HPDE6-E6E7 (cell line): Measurements from ENCODE around the gene RUSF1.

Experiments used
- DNase-seq: peaks from one replicate; pipeline ENCODE4 v3.0.0; 2011; ENCODE audit warnings: missing footprints; ENCODE audit errors: extremely low spot score

RUSF1 gene

GRCh38 chr16:31471241-31471874 is 36.8 kb downstream of the RUSF1 start:
- no peak for DNase-seq

- DNase-seq: no peak
Measured at GRCh38 chr16:31470615-31471014, 37.6 kb downstream of the RUSF1 start.

- no peak for DNase-seq
Measured at GRCh38 chr16:31467858-31468257, 40.3 kb downstream of the RUSF1 start.

GRCh38 chr16:31467151-31467773 is 40.9 kb downstream of the RUSF1 start:
- no peak for DNase-seq

- DNase-seq: no peak
Measured at GRCh38 chr16:31466381-31466841, 41.8 kb downstream of the RUSF1 start.

- no peak for DNase-seq
Measured at GRCh38 chr16:31465788-31466370, 42.3 kb downstream of the RUSF1 start.

- DNase-seq: no peak
Measured at GRCh38 chr16:31464781-31465260, 43.4 kb downstream of the RUSF1 start.

- no peak for DNase-seq
Measured at GRCh38 chr16:31464348-31464769, 43.8 kb downstream of the RUSF1 start.

GRCh38 chr16:31461921-31462804 is 46.0 kb downstream of the RUSF1 start:
- no peak for DNase-seq

GRCh38 chr16:31461201-31461920 is 46.8 kb downstream of the RUSF1 start:
- DNase-seq: no peak

- no peak for DNase-seq
Measured at GRCh38 chr16:31460582-31461002, 47.6 kb downstream of the RUSF1 start.

GRCh38 chr16:31459687-31460581 is 48.3 kb downstream of the RUSF1 start:
- peak; percentile 91 for DNase-seq

GRCh38 chr16:31458844-31459686 is 49.1 kb downstream of the RUSF1 start, which contains the start of gene ARMC5:
Gene ARMC5, plus strand, starts transcription at chr16:31459501. Its CDS starts 24 bp downstream, at chr16:31459525.
- DNase-seq: peak; percentile 80

- DNase-seq: no peak
Measured at GRCh38 chr16:31458073-31458843, 49.9 kb downstream of the RUSF1 start.

- no peak for DNase-seq
Measured at GRCh38 chr16:31456988-31457360, 51.2 kb downstream of the RUSF1 start.

- no peak for DNase-seq
Measured at GRCh38 chr16:31455601-31456314, 52.4 kb downstream of the RUSF1 start.

GRCh38 chr16:31453255-31454204 is 54.7 kb downstream of the RUSF1 start:
- DNase-seq: no peak
